Panc1 (cell line): Measurements from ENCODE around the gene OVOL2. TPM values are rescaled to one million over a fixed set of nuclear protein-coding genes. Genes with fewer than 3 reads are reported as not detected.

Experiments
- ATAC-seq: fragments of 200-7000 bp; cut with Tn5 transposase; 2 replicates; pipeline ENCODE4 v1.9.1; 2020; ENCODE audit warnings: mild to moderate bottlenecking, moderate library complexity
- BruUV-seq: library from RNA; stranded (reverse); fragments of 400-500 nt; replicated peaks from 2 replicates; lab custom pipeline; 2021; lab: Mats Ljungman, UMichigan
- CTCF ChIA-PET: fragments of 300-600 bp; sonication (Branson Sonifier 250); formaldehyde crosslinking; loops from one replicate; lab custom pipeline; 2022; ENCODE audit warnings: antibody characterized with exemption; lab: Charles Lee
- POLR2A ChIA-PET: fragments of 300-600 bp; sonication (Branson Sonifier 250); formaldehyde crosslinking; loops from one replicate; lab custom pipeline; 2022; ENCODE audit warnings: antibody characterized with exemption; lab: Charles Lee
- DNase-seq: peaks from one replicate; pipeline ENCODE4 v3.0.0-alpha.2; 2010; ENCODE audit warnings: low read depth, low spot score
- H3K27ac ChIP-seq: 2 replicates; pipeline ENCODE4 v1.5.1; 2011; ENCODE audit warnings: mild to moderate bottlenecking, low read length, inconsistent platforms
- H3K27me3 ChIP-seq: fragments of 200-500 bp; sonication (Bioruptor generic); 2 replicates; pipeline ENCODE4 v1.6.0; 2014; ENCODE audit warnings: low read length, inconsistent platforms; ENCODE audit not compliant: control insufficient read depth, insufficient read depth
- H3K36me3 ChIP-seq: fragments of 200-500 bp; sonication (Bioruptor generic); 2 replicates; pipeline ENCODE4 v1.5.1; 2014; ENCODE audit warnings: inconsistent platforms, mild to moderate bottlenecking, low read length, moderate library complexity; ENCODE audit not compliant: control insufficient read depth, insufficient read depth
- H3K4me1 ChIP-seq: 2 replicates; pipeline ENCODE4 v1.5.1; 2011; ENCODE audit warnings: inconsistent platforms, mild to moderate bottlenecking, low read length, moderate library complexity; ENCODE audit not compliant: control insufficient read depth, insufficient read depth
- H3K4me3 ChIP-seq, 2 experiments: 2 replicates each; pipeline ENCODE4 v1.5.1; 2011 to 2012; ENCODE audit warnings: low read depth in 2 of 2, low read length in 2 of 2, mild to moderate bottlenecking in 2 of 2, inconsistent platforms in 1 of 2, moderate library complexity in 1 of 2
- H3K9me3 ChIP-seq: fragments of 200-500 bp; sonication (Bioruptor generic); 2 replicates; pipeline ENCODE4 v1.5.1; 2014; ENCODE audit warnings: low read depth, mild to moderate bottlenecking, inconsistent platforms, low read length, moderate library complexity; ENCODE audit not compliant: control insufficient read depth, insufficient read depth
- CTCF ChIP-seq: fragments of 450-650 bp; IDR thresholded peaks from 2 replicates; pipeline ENCODE4 v1.5.1; 2017; ENCODE audit warnings: mild to moderate bottlenecking
- POLR2AphosphoS5 ChIP-seq: IDR thresholded peaks from 2 replicates; pipeline ENCODE4 v1.6.1; 2012; ENCODE audit warnings: mild to moderate bottlenecking, low read depth, low read length, moderate library complexity
- SIN3A ChIP-seq: IDR thresholded peaks from 2 replicates; pipeline ENCODE4 v1.6.1; 2012; ENCODE audit warnings: low read depth, mild to moderate bottlenecking, low read length, moderate library complexity, borderline replicate concordance; ENCODE audit not compliant: insufficient read depth
- TCF7L2 ChIP-seq: IDR thresholded peaks from 2 replicates; pipeline ENCODE4 v1.6.1; 2011; ENCODE audit warnings: mild to moderate bottlenecking, low read depth, low read length, inconsistent platforms
- in situ Hi-C: cut with HindIII; loops from 2 replicates; pipeline ENCODE4 v1.10.0; 2016; ENCODE audit warnings: low sequenced_read_pairs, low pct_unique_long_range_greater_than_20kb
- intact Hi-C: fragments of 100-400 bp; cut with micrococcal nuclease; formaldehyde crosslinking; loops from one replicate; pipeline ENCODE4 v1.10.0; 2022; ENCODE audit not compliant: unreplicated experiment
- total RNA-seq: library from RNA; stranded (reverse); gene quantifications from one replicate; pipeline ENCODE4 v1.2.1, GENCODE V29; 2021; ENCODE audit not compliant: unreplicated experiment
- TF ChIP-seq, protein P1 (sequence below), 2 experiments: IDR thresholded peaks; 2 replicates each; pipeline ENCODE4 v1.6.1; 2011 to 2012; ENCODE audit warnings: low read depth in 2 of 2, control low read depth in 1 of 2, low read length in 1 of 2, mild to moderate bottlenecking in 1 of 2, moderate library complexity in 1 of 2; ENCODE audit not compliant: insufficient read depth in 1 of 2

Gene OVOL2
- total RNA-seq, 1 experiment from 2014 or later, result 0.77 TPM

- in situ Hi-C loops (no loop called here), intact Hi-C loops (no loop called here)
- ATAC-seq (no peak), DNase-seq (no peak)
- no peak overlapping the region for H3K4me3 ChIP-seq
- no peaks in the 10 kb centered on the region for H3K4me1 ChIP-seq
- H3K36me3 ChIP-seq, result no peaks in the 10 kb centered on the region
- POLR2A ChIA-PET, result no interaction called here
- TF ChIP-seq TCF7L2 (no peak), CTCF (no peak), SIN3A (no peak), POLR2AphosphoS5 (no peak)
- TF ChIP-seq, protein P1, sequence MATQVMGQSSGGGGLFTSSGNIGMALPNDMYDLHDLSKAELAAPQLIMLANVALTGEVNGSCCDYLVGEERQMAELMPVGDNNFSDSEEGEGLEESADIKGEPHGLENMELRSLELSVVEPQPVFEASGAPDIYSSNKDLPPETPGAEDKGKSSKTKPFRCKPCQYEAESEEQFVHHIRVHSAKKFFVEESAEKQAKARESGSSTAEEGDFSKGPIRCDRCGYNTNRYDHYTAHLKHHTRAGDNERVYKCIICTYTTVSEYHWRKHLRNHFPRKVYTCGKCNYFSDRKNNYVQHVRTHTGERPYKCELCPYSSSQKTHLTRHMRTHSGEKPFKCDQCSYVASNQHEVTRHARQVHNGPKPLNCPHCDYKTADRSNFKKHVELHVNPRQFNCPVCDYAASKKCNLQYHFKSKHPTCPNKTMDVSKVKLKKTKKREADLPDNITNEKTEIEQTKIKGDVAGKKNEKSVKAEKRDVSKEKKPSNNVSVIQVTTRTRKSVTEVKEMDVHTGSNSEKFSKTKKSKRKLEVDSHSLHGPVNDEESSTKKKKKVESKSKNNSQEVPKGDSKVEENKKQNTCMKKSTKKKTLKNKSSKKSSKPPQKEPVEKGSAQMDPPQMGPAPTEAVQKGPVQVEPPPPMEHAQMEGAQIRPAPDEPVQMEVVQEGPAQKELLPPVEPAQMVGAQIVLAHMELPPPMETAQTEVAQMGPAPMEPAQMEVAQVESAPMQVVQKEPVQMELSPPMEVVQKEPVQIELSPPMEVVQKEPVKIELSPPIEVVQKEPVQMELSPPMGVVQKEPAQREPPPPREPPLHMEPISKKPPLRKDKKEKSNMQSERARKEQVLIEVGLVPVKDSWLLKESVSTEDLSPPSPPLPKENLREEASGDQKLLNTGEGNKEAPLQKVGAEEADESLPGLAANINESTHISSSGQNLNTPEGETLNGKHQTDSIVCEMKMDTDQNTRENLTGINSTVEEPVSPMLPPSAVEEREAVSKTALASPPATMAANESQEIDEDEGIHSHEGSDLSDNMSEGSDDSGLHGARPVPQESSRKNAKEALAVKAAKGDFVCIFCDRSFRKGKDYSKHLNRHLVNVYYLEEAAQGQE (IDR thresholded peaks at IDR 0.05; ENCODE audit: insufficient read depth in 1 of 2, low read depth in 2 of 2, low read length in 1 of 2), result no peak
- H3K9me3 ChIP-seq, result no peaks in the 10 kb centered on the region
- BruUV-seq, result no TSS peak
- no peak overlapping the region for H3K27ac ChIP-seq
- H3K27me3 ChIP-seq, result peaks cover 2% of the 10 kb centered on the region; the same call in 1 of the 2 replicates
- CTCF ChIA-PET, result no interaction called here
Measured at GRCh38 chr20:18094191-18094590, 36.5 kb upstream of the OVOL2 start.

DNA sequence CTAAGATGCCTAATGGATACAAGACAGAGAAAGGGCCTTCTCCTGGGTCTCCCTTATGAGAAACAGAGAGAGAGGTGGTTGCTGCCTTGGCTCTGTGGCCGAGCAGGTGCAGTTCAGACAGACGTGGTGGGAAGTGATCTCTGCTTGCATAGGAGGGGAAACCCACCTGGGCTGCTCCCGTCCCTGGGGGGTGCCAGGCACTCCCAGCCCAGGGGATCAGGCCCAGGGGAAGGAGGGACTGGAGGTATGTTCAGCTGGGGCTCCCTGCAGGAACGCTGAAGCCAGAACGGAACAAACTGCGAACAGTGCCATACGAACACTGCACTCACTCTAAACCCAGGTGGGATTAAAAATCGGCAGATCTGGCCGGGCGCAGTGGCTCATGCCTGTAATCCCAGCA, 35.7 kb upstream of the OVOL2 start:
- Histone ChIP-seq H3K4me1 (no peaks in the 10 kb centered on the region), H3K27me3 (peaks cover 2% of the 10 kb centered on the region; the same call in 1 of the 2 replicates), H3K4me3 (no peak overlapping the region), H3K36me3 (no peaks in the 10 kb centered on the region), H3K9me3 (no peaks in the 10 kb centered on the region), H3K27ac (no peak overlapping the region)
- no peak for TF ChIP-seq POLR2AphosphoS5
- TF ChIP-seq CTCF, result no peak
- no peak for TF ChIP-seq TCF7L2
- TF ChIP-seq SIN3A, result no peak
- TF ChIP-seq, protein P1 (IDR thresholded peaks at IDR 0.05; ENCODE audit: insufficient read depth in 1 of 2, low read depth in 2 of 2, low read length in 1 of 2), result no peak
- no TSS peak for BruUV-seq
- intact Hi-C loops (no loop called here), in situ Hi-C loops (no loop called here)
- ATAC-seq (no peak), DNase-seq (no peak)
- ChIA-PET CTCF (no interaction called here), POLR2A (no interaction called here)
